Measurements from ENCODE around the gene ADA.

Gene ADA

DNA sequence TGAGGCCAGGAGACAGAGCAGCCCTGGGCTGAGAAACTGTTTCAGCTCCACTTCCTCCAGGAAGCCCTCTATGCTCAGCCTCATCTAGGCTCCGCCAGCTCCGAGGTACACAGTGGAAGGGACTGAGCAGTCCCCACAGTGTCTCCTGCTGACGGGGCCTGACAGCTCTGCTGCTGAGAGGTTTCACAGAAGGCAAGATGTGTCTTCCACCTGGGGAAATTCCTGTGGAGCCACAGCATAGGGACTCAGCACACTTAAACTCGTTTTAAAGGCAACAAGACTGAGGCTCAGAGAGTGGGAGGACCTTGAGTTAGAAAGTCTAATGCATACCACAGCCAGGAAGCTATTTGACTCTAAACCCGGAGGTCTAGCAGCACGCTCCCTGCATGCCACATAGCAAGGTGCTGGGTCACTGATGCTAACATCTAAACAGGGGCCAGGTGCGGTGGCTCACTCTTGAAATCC, 6.8 kb downstream of the ADA start:
- DNase-seq (ENCODE audit: low read depth): no peak
- TF ChIP-seq, protein P1, sequence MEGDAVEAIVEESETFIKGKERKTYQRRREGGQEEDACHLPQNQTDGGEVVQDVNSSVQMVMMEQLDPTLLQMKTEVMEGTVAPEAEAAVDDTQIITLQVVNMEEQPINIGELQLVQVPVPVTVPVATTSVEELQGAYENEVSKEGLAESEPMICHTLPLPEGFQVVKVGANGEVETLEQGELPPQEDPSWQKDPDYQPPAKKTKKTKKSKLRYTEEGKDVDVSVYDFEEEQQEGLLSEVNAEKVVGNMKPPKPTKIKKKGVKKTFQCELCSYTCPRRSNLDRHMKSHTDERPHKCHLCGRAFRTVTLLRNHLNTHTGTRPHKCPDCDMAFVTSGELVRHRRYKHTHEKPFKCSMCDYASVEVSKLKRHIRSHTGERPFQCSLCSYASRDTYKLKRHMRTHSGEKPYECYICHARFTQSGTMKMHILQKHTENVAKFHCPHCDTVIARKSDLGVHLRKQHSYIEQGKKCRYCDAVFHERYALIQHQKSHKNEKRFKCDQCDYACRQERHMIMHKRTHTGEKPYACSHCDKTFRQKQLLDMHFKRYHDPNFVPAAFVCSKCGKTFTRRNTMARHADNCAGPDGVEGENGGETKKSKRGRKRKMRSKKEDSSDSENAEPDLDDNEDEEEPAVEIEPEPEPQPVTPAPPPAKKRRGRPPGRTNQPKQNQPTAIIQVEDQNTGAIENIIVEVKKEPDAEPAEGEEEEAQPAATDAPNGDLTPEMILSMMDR (IDR thresholded peaks at IDR 0.05; ENCODE audit: control insufficient read depth, extremely low read depth, insufficient read depth): no peak
- H3K4me3 ChIP-seq (ENCODE audit: low read depth, low read length): no peak overlapping the region

DNA sequence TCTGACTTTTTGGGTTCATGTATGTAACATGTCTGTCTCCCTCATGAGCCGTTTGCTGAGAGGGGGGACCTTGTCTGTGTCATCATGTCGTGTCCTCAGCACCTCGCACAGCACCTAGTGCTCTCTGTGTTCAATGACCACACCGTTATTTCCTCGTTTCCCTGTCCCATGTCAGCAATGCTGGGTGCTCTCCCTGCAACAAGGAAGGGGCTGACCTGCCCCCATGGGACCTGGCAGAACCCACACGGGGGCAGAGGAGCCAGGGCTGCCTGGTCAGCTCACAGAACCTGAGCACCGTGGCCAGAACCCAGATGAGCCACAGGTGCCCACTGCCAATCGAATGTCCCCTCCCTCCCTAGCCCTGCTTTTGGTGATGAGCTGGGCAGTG, 7.3 kb downstream of the ADA start:
- DNase-seq (ENCODE audit: low read depth): no peak
- TF ChIP-seq, protein P1 (IDR thresholded peaks at IDR 0.05; ENCODE audit: control insufficient read depth, extremely low read depth, insufficient read depth): no peak
- no peak overlapping the region for H3K4me3 ChIP-seq (ENCODE audit: low read depth, low read length)

DNA sequence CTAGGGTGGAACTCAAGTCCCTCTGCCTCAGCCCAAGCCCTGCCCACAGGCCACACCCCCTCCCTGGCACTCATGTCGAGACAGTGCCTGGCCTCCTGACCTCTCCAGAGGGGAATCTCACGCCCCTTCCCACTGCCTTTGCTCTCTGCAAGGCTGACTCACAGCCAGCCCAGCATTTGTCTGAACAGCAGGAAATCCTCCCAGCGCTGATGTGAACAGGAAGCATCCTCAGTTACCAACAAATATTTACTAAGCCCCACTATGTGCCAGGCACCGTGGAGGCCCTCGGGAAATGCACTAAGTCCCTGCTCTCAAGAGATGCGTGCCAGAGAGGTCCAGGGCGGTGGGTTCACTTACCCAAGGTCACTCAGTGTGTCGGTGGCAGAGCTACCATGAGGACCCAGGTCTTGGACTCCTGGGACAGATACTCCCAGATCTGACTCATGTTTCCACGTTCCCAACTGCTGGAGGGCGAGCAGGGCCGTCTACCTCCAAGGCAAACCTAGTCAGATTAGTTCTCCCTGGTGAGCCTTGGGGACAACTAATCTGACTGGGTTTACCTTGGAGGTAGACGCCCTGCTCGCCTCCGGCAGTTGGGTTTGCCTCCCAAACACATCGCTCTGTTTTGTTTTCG, 7.8 kb downstream of the ADA start:
- H3K4me3 ChIP-seq (ENCODE audit: low read depth, low read length): no peak overlapping the region
- no peak for DNase-seq (ENCODE audit: low read depth)
- TF ChIP-seq, protein P1 (IDR thresholded peaks at IDR 0.05; ENCODE audit: control insufficient read depth, extremely low read depth, insufficient read depth): no peak

DNA sequence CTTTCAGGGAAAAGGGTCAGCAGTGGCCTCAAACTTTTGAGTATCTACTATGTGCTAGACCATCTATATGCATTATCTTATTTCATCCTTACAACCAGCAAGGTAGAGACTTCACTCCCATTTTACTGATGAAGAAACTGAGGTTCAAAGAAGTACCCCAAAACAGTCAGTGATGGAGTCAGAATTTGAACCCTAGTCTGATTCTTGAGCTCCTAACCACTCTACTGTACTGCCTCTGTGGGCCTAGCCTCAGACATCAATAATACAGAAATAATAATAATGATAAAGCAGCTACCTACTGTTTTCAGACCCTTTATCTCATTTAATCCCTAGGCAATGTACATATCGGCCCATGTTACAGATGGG, 8.4 kb downstream of the ADA start:
- no peak overlapping the region for H3K4me3 ChIP-seq (ENCODE audit: low read depth, low read length)

DNA sequence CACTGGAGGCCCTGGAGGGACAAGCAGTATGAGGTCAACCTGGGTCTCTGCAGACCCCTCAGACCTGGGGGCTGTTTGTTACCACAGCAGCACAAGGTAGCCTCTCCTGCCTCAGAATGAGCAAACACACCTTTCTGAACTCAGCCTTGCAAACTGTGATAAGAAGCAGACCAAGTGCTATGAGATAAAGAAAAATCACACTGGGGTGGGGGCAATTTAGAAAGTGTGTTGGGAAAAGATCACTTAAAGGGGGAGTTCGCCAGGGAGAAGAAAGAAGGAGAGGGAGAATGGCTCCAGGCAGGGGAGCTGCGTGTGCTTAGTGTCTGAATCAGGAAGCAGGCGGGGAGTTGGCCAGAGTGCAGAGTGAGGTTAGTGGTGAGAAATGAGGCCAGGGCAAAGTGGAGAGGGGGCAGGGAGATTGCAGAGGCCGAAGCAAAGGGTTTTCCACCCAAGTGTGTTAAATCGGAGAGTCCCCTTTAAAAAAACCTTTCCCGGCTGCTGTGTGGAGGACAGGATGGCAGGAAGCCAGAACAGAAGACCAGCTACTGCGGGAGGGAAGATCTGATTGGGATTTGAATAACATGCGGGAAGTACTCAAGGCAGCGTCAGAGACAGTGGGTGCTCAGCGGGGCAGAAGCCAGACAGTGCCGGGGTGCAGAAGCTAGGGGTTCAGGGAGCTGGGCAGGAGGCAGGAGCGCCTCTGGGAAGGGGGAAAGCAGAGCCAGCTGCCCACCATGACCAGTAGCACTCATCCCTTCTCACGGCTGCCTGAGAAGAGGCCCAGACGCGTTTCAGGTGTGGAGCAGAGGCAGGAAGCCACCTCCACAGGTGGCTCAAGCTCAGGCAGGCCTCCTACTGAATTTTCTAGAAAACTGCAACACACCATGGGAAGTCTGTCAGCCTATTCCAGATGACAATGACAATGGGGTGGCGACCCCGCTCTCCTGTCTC, 9.0 kb downstream of the ADA start:
- DNase-seq (ENCODE audit: low read depth): no peak
- TF ChIP-seq, protein P1 (IDR thresholded peaks at IDR 0.05; ENCODE audit: control insufficient read depth, extremely low read depth, insufficient read depth): no peak
- no peak overlapping the region for H3K4me3 ChIP-seq (ENCODE audit: low read depth, low read length)

More for the DNA sequence above, 8.4 kb downstream of the ADA start:
- DNase-seq (ENCODE audit: low read depth): no peak
- TF ChIP-seq, protein P1 (IDR thresholded peaks at IDR 0.05; ENCODE audit: control insufficient read depth, extremely low read depth, insufficient read depth): no peak

DNA sequence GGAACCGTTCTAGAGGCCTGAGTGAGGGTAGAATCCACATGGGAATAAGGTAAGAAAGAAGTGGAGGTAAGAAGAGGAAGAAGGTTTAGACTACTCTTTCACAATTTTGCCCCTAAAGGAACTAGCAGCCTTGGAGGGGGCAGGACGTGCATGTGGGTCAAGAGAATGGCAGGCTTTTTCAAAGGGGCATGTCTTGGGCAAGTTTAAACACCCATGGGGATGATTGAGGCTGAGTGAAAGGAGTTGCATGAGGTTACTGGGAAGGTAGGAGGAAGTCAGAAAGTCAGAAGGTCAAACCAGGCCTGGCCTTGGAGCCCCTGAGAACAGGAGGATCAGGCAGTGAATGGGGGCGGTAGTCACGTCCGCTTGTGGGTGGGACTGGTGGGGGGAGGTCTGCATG, 10.2 kb downstream of the ADA start:
- TF ChIP-seq, protein P1 (IDR thresholded peaks at IDR 0.05; ENCODE audit: control insufficient read depth, extremely low read depth, insufficient read depth): no peak
- H3K4me3 ChIP-seq (ENCODE audit: low read depth, low read length): no peak overlapping the region
- no peak for DNase-seq (ENCODE audit: low read depth)
